HepG2 (cell line): Measurements from ENCODE around the gene PCNX1. TPM values are rescaled to one million over a fixed set of nuclear protein-coding genes. Genes with fewer than 3 reads are reported as not detected.

Experiments used
- ATAC-seq: fragments of 200-7000 bp; cut with Tn5 transposase; 3 replicates; pipeline ENCODE4 v1.9.1; 2020; ENCODE audit warnings: mild to moderate bottlenecking, moderate library complexity
- BruUV-seq: library from RNA; stranded (reverse); fragments of 400-500 nt; replicated peaks from 2 replicates; lab custom pipeline; 2021; lab: Mats Ljungman, UMichigan
- CTCF ChIA-PET: fragments of 300-600 bp; formaldehyde crosslinking; extraction: SDS; loops from one replicate; lab custom pipeline; 2021; ENCODE audit warnings: low total read pairs, inconsistent platforms, low intra/inter-chr PET ratio; lab: Yijun Ruan, JAX
- POLR2A ChIA-PET: fragments of 350-600 bp; sonication (Branson Sonifier 250); formaldehyde crosslinking; loops from one replicate; lab custom pipeline; 2020; ENCODE audit warnings: antibody characterized with exemption, inconsistent platforms; lab: Yijun Ruan, JAX
- DNase-seq: peaks from one replicate; pipeline ENCODE4 v3.0.0-alpha.2; 2015; ENCODE audit warnings: low spot score
- FAIRE-seq: peaks from 3 replicates; lab custom pipeline; 2011; peaks lifted over from hg19 to GRCh38; lab: Jason Lieb, UNC
- H2AFZ ChIP-seq: one replicate; pipeline ENCODE4 v1.6.1; 2011; ENCODE audit warnings: low read length, inconsistent platforms
- H3K27ac ChIP-seq: fragments of 300-600 bp; 3 replicates; pipeline ENCODE4 v1.8.0; 2011; ENCODE audit warnings: mixed run types, mild to moderate bottlenecking, mixed read lengths, low read length, inconsistent platforms; ENCODE audit not compliant: insufficient read depth; ENCODE audit errors: extremely low read length
- H3K27me3 ChIP-seq, 2 experiments: fragments of 200-600 bp in 1 of 2; 2 replicates in 1 of 2; 3 replicates in 1 of 2; pipeline versions ENCODE4 v1.6.0 to v1.8.0; 2011; ENCODE audit warnings: low read length in 2 of 2, mild to moderate bottlenecking in 2 of 2, moderate library complexity in 2 of 2, inconsistent platforms in 1 of 2; ENCODE audit not compliant: insufficient read depth in 2 of 2, control insufficient read depth in 1 of 2
- H3K36me3 ChIP-seq, 2 experiments: fragments of 200-600 bp in 1 of 2; replicated peaks in 1 of 2; 2 replicates in 1 of 2; 3 replicates in 1 of 2; pipeline versions ENCODE4 v1.5.1 to v1.8.0; 2011; ENCODE audit warnings: low read length in 2 of 2, inconsistent platforms in 1 of 2; ENCODE audit not compliant: insufficient read depth in 2 of 2, control insufficient read depth in 1 of 2
- H3K4me1 ChIP-seq: 2 replicates; pipeline ENCODE4 v1.5.1; 2012; ENCODE audit warnings: low read length, inconsistent platforms; ENCODE audit not compliant: insufficient read depth
- H3K4me2 ChIP-seq: 2 replicates; pipeline ENCODE4 v1.6.0; 2011; ENCODE audit warnings: low read depth, low read length, inconsistent platforms
- H3K4me3 ChIP-seq, 3 experiments: fragments of 200-600 bp in 1 of 3; sonication (generic), shearing (Covaris generic) in 1 of 3; replicated peaks in 1 of 3; 2 replicates each; pipeline ENCODE4 v1.5.1; 2011 to 2016; ENCODE audit warnings: low read length in 3 of 3, inconsistent platforms in 2 of 3, low read depth in 2 of 3, mild to moderate bottlenecking in 2 of 3, control low read depth in 1 of 3, mixed read lengths in 1 of 3; ENCODE audit not compliant: insufficient read depth in 1 of 3
- H3K79me2 ChIP-seq: one replicate; pipeline ENCODE4 v1.6.1; 2011; ENCODE audit warnings: low read length, inconsistent platforms; ENCODE audit not compliant: insufficient read depth
- H3K9ac ChIP-seq: 2 replicates; pipeline ENCODE4 v1.6.0; 2011; ENCODE audit warnings: mild to moderate bottlenecking, low read depth, low read length, inconsistent platforms; ENCODE audit not compliant: insufficient read depth
- H3K9me3 ChIP-seq: 2 replicates; pipeline ENCODE4 v1.5.1; 2012; ENCODE audit warnings: mild to moderate bottlenecking, low read length
- H4K20me1 ChIP-seq: 2 replicates; pipeline ENCODE4 v1.6.0; 2011; ENCODE audit warnings: inconsistent platforms, mild to moderate bottlenecking, low read length, moderate library complexity; ENCODE audit not compliant: insufficient read depth
- BORCS8-MEF2B ChIP-seq: sonication (generic); formaldehyde crosslinking; IDR thresholded peaks from 2 replicates; pipeline ENCODE4 v1.8.0; 2022; ENCODE audit warnings: mild to moderate bottlenecking, missing genetic modification reagents
- CREB3 ChIP-seq: sonication (generic); formaldehyde crosslinking; IDR thresholded peaks from 2 replicates; pipeline ENCODE4 v1.5.0; 2020; ENCODE audit warnings: missing genetic modification reagents
- HNRNPK ChIP-seq: fragments of 200-400 bp; formaldehyde crosslinking; IDR thresholded peaks from 2 replicates; pipeline ENCODE4 v1.6.1; 2018; ENCODE audit warnings: low read length, low read depth, moderate library complexity, mild to moderate bottlenecking; ENCODE audit not compliant: poor library complexity, severe bottlenecking
- HNRNPUL1 ChIP-seq: fragments of 200-400 bp; formaldehyde crosslinking; IDR thresholded peaks from 2 replicates; pipeline ENCODE4 v1.6.1; 2017; ENCODE audit warnings: low read depth, mild to moderate bottlenecking, low read length, moderate library complexity
- IRX3 ChIP-seq: sonication (generic); formaldehyde crosslinking; IDR thresholded peaks from 2 replicates; pipeline ENCODE4 v1.8.1; 2023; ENCODE audit warnings: mild to moderate bottlenecking, low read depth, missing genetic modification reagents, borderline replicate concordance
- JDP2 ChIP-seq: sonication (generic); formaldehyde crosslinking; IDR thresholded peaks from 2 replicates; pipeline ENCODE4 v1.8.1; 2022; ENCODE audit warnings: missing genetic modification reagents, borderline replicate concordance
- KLF9 ChIP-seq: IDR thresholded peaks from 2 replicates; pipeline ENCODE4 v1.6.1; 2016; ENCODE audit warnings: low read depth
- MED8 ChIP-seq: sonication (generic); formaldehyde crosslinking; IDR thresholded peaks from 2 replicates; pipeline ENCODE4 v1.8.1; 2023; ENCODE audit warnings: mild to moderate bottlenecking, missing genetic modification reagents; ENCODE audit not compliant: insufficient replicate concordance
- PCBP1 ChIP-seq: fragments of 200-400 bp; formaldehyde crosslinking; IDR thresholded peaks from 2 replicates; pipeline ENCODE4 v1.6.1; 2017; ENCODE audit warnings: mild to moderate bottlenecking, low read depth, low read length, borderline replicate concordance
- SNAI1 ChIP-seq: sonication (generic); formaldehyde crosslinking; IDR thresholded peaks from 2 replicates; pipeline ENCODE4 v1.5.0; 2020; ENCODE audit warnings: mild to moderate bottlenecking, missing genetic modification reagents, borderline replicate concordance
- SP4 ChIP-seq: sonication (generic); formaldehyde crosslinking; IDR thresholded peaks from 2 replicates; pipeline ENCODE4 v1.8.1; 2023; ENCODE audit warnings: mild to moderate bottlenecking, missing genetic modification reagents
- ZBTB38 ChIP-seq: sonication (generic); formaldehyde crosslinking; IDR thresholded peaks from 2 replicates; pipeline ENCODE4 v1.5.1; 2020; ENCODE audit warnings: mild to moderate bottlenecking, missing genetic modification reagents
- ZNF12 ChIP-seq: sonication (generic); formaldehyde crosslinking; IDR thresholded peaks from 2 replicates; pipeline ENCODE4 v1.5.0; 2020; ENCODE audit warnings: missing genetic modification reagents
- ZNF407 ChIP-seq: sonication (generic); formaldehyde crosslinking; IDR thresholded peaks from one replicate; pipeline ENCODE4 v1.5.1; 2020; ENCODE audit warnings: mild to moderate bottlenecking, missing genetic modification reagents; ENCODE audit errors: not compliant biosample characterization
- ZSCAN31 ChIP-seq: sonication (generic); formaldehyde crosslinking; IDR thresholded peaks from 2 replicates; pipeline ENCODE4 v1.5.0; 2020; ENCODE audit warnings: low read depth, mild to moderate bottlenecking, missing genetic modification reagents
- WGBS: methylation state at CpG from one replicate; pipeline ENCODE4 v1.1.6; 2017; ENCODE audit warnings: low lambda C conversion rate; 5-methylcytosine and 5-hydroxymethylcytosine counted together
- in situ Hi-C: cut with HindIII; loops from 2 replicates; pipeline ENCODE4 v1.10.0; 2017; ENCODE audit warnings: low pct_unique_long_range_greater_than_20kb; ENCODE audit not compliant: extremely low pct_ligation_motif_present
- intact Hi-C: fragments of 100-400 bp; cut with micrococcal nuclease; formaldehyde crosslinking; loops from one replicate; pipeline ENCODE4 v1.10.0; 2022; ENCODE audit not compliant: unreplicated experiment
- polyA plus RNA-seq, 8 experiments: library from polyadenylated mRNA; depleted of rRNA in 3 of 8; stranded (reverse) in 7 of 8; unstranded in 1 of 8; fragments of >200 nt; fragmentation: Illumina TruSeq in 4 of 8; extraction: Trizol in 4 of 8; gene quantifications; 2 replicates each; pipeline versions ENCODE4 v1.2.1 to v1.2.3, GENCODE V29; 2011 to 2016; ENCODE audit warnings: low read depth in 4 of 8, missing spikeins in 1 of 8, mixed read lengths in 1 of 8; ENCODE audit not compliant: insufficient read depth in 1 of 8
- total RNA-seq, 5 experiments: library from RNA; depleted of rRNA; stranded (reverse); fragments of >200 nt; fragmentation: Illumina TruSeq; extraction: Trizol; gene quantifications; 2 replicates each; pipeline ENCODE4 v1.2.3, GENCODE V29; 2016; ENCODE audit warnings: low read depth in 1 of 5

The PCNX1 gene
- total and polyA plus RNA-seq, 2 of the 13 experiments (the other 11 are each of a cell fraction or from before 2014, with no cell fraction given), result 24.9 to 30.3 TPM

- peaks cover 93% of the 10 kb centered on the region for H3K79me2 ChIP-seq
- no peaks in the 10 kb centered on the region for H3K27me3 ChIP-seq
- H3K4me2 ChIP-seq, result no peak overlapping the region
- DNase-seq, result no peak
- no peak for ATAC-seq
- no peaks in the 10 kb centered on the region for H3K9me3 ChIP-seq
- H2AFZ ChIP-seq, result no peak overlapping the region
- in situ Hi-C loops, result no loop called here
- peaks cover 3 to 8% of the 10 kb centered on the region in 2 experiments; a peak in 3 of 5 replicates for H3K36me3 ChIP-seq
- ChIA-PET POLR2A (no interaction called here), CTCF (no interaction called here)
- H3K4me1 ChIP-seq, result peaks cover 13% of the 10 kb centered on the region
- no peak overlapping the region for H3K9ac ChIP-seq
- no peak overlapping the region for H3K4me3 ChIP-seq
- no TSS peak for BruUV-seq
- intact Hi-C loops, result no loop called here
- 92% methylated on average over 3 of the region's 3 CpGs for WGBS
- peaks cover 35% of the 10 kb centered on the region for H4K20me1 ChIP-seq
- no peak for FAIRE-seq
- H3K27ac ChIP-seq, result no peak overlapping the region
- TF ChIP-seq SP4 (CRISPR knock-in tag) (no peak), JDP2 (CRISPR knock-in tag) (no peak), ZNF407 (CRISPR knock-in tag) (no peak), ZSCAN31 (CRISPR knock-in tag) (no peak), BORCS8-MEF2B (CRISPR knock-in tag) (no peak), ZNF12 (CRISPR knock-in tag) (no peak), PCBP1 (0 out of 2 replicates have a peak, but pooled peaks have one; percentile 5), SNAI1 (CRISPR knock-in tag) (no peak), HNRNPK (peak; percentile 48), ZBTB38 (CRISPR knock-in tag) (no peak), IRX3 (CRISPR knock-in tag) (no peak), HNRNPUL1 (no peak), MED8 (no peak), CREB3 (CRISPR knock-in tag) (no peak), KLF9 (CRISPR knock-in tag) (no peak)
Observed at GRCh38 chr14:70919774-70920173, 12.5 kb downstream of the PCNX1 start.
